Loucy (cell line): Measurements from ENCODE around the gene PARP6.

Experiments
- EZH2phosphoT487 ChIP-seq: fragments of 200-600 bp; IDR thresholded peaks from 2 replicates; pipeline ENCODE4 v1.6.1; 2018; ENCODE audit warnings: antibody characterized with exemption, mild to moderate bottlenecking, moderate library complexity, borderline replicate concordance
- TF ChIP-seq, protein P1 (sequence below): fragments of 200-600 bp; sonication (generic); conservative IDR thresholded peaks from 2 replicates; pipeline ENCODE4 v1.5.1; 2014; ENCODE audit warnings: mild to moderate bottlenecking, antibody characterized with exemption, low read length

DNA sequence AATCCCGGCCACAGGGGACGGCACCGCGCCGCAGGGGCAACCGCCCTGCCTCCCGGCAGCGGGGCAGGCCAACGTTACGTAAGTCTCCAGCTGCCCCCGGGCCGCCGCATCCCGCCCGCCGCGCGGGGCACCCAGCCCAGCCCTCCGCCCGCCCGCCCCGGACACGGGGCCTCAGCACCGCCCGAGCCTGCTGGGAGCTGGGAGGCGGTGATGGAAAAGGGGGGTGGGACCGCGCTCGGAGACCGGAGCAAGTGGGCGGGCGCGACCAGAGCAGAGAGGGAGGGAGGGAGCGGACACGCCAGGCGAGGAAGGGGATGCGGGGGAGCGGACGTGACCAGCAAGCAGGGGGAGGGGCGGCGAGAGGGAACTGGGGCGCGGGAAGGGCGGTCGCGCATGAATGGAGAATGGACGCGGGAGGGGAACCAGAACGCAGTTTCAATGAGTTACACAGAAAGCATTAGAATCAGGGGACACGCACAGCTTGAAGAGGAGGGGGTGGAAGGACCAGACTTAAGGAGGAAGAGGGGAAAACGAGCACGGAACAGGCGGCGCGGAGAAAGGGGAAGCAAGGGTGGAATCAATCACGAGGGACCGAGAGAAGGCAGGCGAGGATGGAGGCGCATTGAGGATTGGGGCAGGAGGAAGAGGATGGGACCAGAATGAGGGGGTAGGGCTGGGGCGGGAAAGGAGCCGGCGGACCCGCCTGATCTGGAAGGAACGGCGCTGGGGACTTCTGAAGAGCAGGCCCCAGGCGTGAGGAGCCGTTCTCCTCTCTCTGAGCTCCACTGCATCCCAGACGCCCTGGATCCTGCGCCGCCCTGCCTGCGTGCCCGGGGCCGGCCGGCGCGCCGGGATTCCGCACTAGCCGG is 41.9 kb downstream of the PARP6 start:
- TF ChIP-seq, protein P1, sequence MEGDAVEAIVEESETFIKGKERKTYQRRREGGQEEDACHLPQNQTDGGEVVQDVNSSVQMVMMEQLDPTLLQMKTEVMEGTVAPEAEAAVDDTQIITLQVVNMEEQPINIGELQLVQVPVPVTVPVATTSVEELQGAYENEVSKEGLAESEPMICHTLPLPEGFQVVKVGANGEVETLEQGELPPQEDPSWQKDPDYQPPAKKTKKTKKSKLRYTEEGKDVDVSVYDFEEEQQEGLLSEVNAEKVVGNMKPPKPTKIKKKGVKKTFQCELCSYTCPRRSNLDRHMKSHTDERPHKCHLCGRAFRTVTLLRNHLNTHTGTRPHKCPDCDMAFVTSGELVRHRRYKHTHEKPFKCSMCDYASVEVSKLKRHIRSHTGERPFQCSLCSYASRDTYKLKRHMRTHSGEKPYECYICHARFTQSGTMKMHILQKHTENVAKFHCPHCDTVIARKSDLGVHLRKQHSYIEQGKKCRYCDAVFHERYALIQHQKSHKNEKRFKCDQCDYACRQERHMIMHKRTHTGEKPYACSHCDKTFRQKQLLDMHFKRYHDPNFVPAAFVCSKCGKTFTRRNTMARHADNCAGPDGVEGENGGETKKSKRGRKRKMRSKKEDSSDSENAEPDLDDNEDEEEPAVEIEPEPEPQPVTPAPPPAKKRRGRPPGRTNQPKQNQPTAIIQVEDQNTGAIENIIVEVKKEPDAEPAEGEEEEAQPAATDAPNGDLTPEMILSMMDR: no peak
- no peak for TF ChIP-seq EZH2phosphoT487
